Neural cell (in vitro differentiated cells): ENCODE data around the gene SYT17. TPM values are rescaled to one million over a fixed set of nuclear protein-coding genes. Genes with fewer than 3 reads are reported as not detected.

Experiments
- H2AFZ ChIP-seq: fragments of 200-600, 300-800 bp; sonication (generic), shearing (Covaris generic); 2 replicates; pipeline ENCODE4 v1.6.0; 2014; ENCODE audit warnings: low read depth, mild to moderate bottlenecking, antibody characterized with exemption, low read length, moderate library complexity
- H3F3A ChIP-seq: fragments of 200-600 bp; shearing (Covaris generic); 2 replicates; pipeline ENCODE4 v1.6.1; 2016; ENCODE audit warnings: mild to moderate bottlenecking, moderate library complexity, mixed read lengths, antibody characterized with exemption, low read length; ENCODE audit not compliant: insufficient read depth, poor library complexity, severe bottlenecking
- H3K27ac ChIP-seq: fragments of 200-600, 300-800 bp; sonication (generic), shearing (Covaris generic); 2 replicates; pipeline ENCODE4 v1.5.1; 2014; ENCODE audit warnings: mild to moderate bottlenecking, low read length, moderate library complexity
- H3K27me3 ChIP-seq: fragments of 300-800, 200-600 bp; sonication (generic), shearing (Covaris generic); 2 replicates; pipeline ENCODE4 v1.6.0; 2014; ENCODE audit warnings: mild to moderate bottlenecking, low read depth, low read length, moderate library complexity; ENCODE audit not compliant: insufficient read depth
- H3K36me3 ChIP-seq: fragments of 300-800, 200-600 bp; sonication (generic), shearing (Covaris generic); 2 replicates; pipeline ENCODE4 v1.5.1; 2014; ENCODE audit warnings: mild to moderate bottlenecking, antibody characterized with exemption, low read length, moderate library complexity; ENCODE audit not compliant: insufficient read depth
- H3K4me2 ChIP-seq: fragments of 300-800, 200-600 bp; sonication (generic), shearing (Covaris generic); 2 replicates; pipeline ENCODE4 v1.6.0; 2014; ENCODE audit warnings: mild to moderate bottlenecking, low read length
- H3K4me3 ChIP-seq: fragments of 300-800, 200-600 bp; sonication (generic), shearing (Covaris generic); 2 replicates; pipeline ENCODE4 v1.5.1; 2014; ENCODE audit warnings: mild to moderate bottlenecking, low read length, moderate library complexity
- H3K79me2 ChIP-seq: fragments of 200-600 bp; shearing (Covaris generic); replicated peaks from 2 replicates; pipeline ENCODE4 v1.6.0; 2014; ENCODE audit warnings: mild to moderate bottlenecking, low read length, moderate library complexity; ENCODE audit not compliant: insufficient read depth
- H3K9ac ChIP-seq: fragments of 300-800, 200-600 bp; sonication (generic), shearing (Covaris generic); 2 replicates; pipeline ENCODE4 v1.6.1; 2016; ENCODE audit warnings: mild to moderate bottlenecking, low read length, mixed read lengths
- H3K9me2 ChIP-seq: fragments of 200-600 bp; shearing (Covaris generic); 2 replicates; pipeline ENCODE4 v1.6.1; 2016; ENCODE audit warnings: mild to moderate bottlenecking, low read length, mixed read lengths; ENCODE audit not compliant: insufficient read depth
- H3K9me3 ChIP-seq: fragments of 200-600, 300-800 bp; sonication (generic), shearing (Covaris generic); 2 replicates; pipeline ENCODE4 v1.6.1; 2016; ENCODE audit warnings: mild to moderate bottlenecking, mixed run types, low read length, moderate library complexity, mixed read lengths
- H4K20me1 ChIP-seq: fragments of 200-600 bp; shearing (Covaris generic); 2 replicates; pipeline ENCODE4 v1.6.1; 2016; ENCODE audit warnings: mild to moderate bottlenecking, mixed run types; ENCODE audit not compliant: insufficient read depth
- EP300 ChIP-seq: fragments of 450-650 bp; conservative IDR thresholded peaks from 2 replicates; pipeline ENCODE4 v1.6.1; 2014; ENCODE audit warnings: antibody characterized with exemption, mild to moderate bottlenecking, moderate library complexity; ENCODE audit not compliant: poor library complexity, severe bottlenecking
- EZH2 ChIP-seq: fragments of 200-600, 300-800 bp; shearing (Covaris generic), sonication (generic); IDR thresholded peaks from 2 replicates; pipeline ENCODE4 v1.6.1; 2014; ENCODE audit warnings: antibody characterized with exemption, low read length, borderline replicate concordance, mild to moderate bottlenecking; ENCODE audit not compliant: insufficient read depth, poor library complexity, severe bottlenecking
- MXI1 ChIP-seq: fragments of 450-650 bp; conservative IDR thresholded peaks from 2 replicates; pipeline ENCODE4 v1.6.1; 2014; ENCODE audit warnings: antibody characterized with exemption, mild to moderate bottlenecking; ENCODE audit not compliant: poor library complexity, severe bottlenecking
- POLR2AphosphoS5 ChIP-seq: IDR thresholded peaks from 2 replicates; pipeline ENCODE4 v1.6.1; 2012
- RAD21 ChIP-seq: fragments of 450-650 bp; conservative IDR thresholded peaks from 2 replicates; pipeline ENCODE4 v1.6.1; 2014; ENCODE audit warnings: antibody characterized with exemption, mild to moderate bottlenecking, moderate library complexity
- SMC3 ChIP-seq: fragments of 450-650 bp; conservative IDR thresholded peaks from 2 replicates; pipeline ENCODE4 v1.6.1; 2014; ENCODE audit warnings: antibody characterized with exemption, mild to moderate bottlenecking, moderate library complexity; ENCODE audit not compliant: poor library complexity
- TAF1 ChIP-seq: IDR thresholded peaks from 2 replicates; pipeline ENCODE4 v1.6.1; 2012; ENCODE audit warnings: low read depth
- polyA plus RNA-seq: library from polyadenylated mRNA; depleted of rRNA; stranded (reverse); fragments of >200 nt; gene quantifications from 2 replicates; pipeline ENCODE4 v1.2.3, GENCODE V29; 2014
- TF ChIP-seq, protein P1 (sequence below): fragments of 450-650 bp; IDR thresholded peaks from 2 replicates; pipeline ENCODE4 v1.5.1; 2014; ENCODE audit warnings: antibody characterized with exemption, mild to moderate bottlenecking, moderate library complexity; ENCODE audit not compliant: poor library complexity, severe bottlenecking
- TF ChIP-seq, protein P2 (sequence below): IDR thresholded peaks from 2 replicates; pipeline ENCODE4 v1.6.1; 2012; ENCODE audit warnings: borderline replicate concordance

The SYT17 gene
- polyA plus RNA-seq, 1 donor from 2014 or later = 3.0 TPM

DNA sequence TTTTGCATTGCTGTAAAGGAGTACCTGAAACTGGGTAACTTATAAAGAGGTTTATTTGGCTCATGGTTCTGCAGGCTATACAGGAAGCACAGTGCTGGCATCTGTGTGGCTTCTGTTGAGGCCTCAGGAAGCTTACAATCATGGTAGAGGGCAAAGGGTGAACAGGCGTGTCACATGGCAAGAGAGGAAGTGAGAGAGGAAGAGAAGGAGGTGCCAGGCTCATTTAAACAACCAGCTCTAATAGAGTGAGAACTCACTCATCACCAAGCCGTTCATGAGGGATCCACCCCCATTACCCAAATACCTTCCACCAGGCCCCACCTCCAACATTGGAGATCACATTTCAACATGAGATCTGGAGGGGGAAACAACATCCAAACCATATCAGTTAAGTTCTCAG lies 101.1 kb downstream of the SYT17 start:
- no peaks in the 10 kb centered on the region for H3K79me2 ChIP-seq
- H2AFZ ChIP-seq = no peak overlapping the region
- H3K27me3 ChIP-seq = no peaks in the 10 kb centered on the region
- H4K20me1 ChIP-seq = no peaks in the 10 kb centered on the region
- no peak overlapping the region for H3K4me3 ChIP-seq
- no peak overlapping the region for H3K9ac ChIP-seq
- H3K27ac ChIP-seq = no peak overlapping the region
- H3K4me2 ChIP-seq = no peak overlapping the region
- no peaks in the 10 kb centered on the region for H3K9me2 ChIP-seq
- no peaks in the 10 kb centered on the region for H3K36me3 ChIP-seq
- no peaks in the 10 kb centered on the region for H3F3A ChIP-seq
- H3K9me3 ChIP-seq = no peaks in the 10 kb centered on the region
- TF ChIP-seq SMC3 = no peak
- no peak for TF ChIP-seq EZH2
- TF ChIP-seq POLR2AphosphoS5 = no peak
- TF ChIP-seq MXI1 = no peak
- no peak for TF ChIP-seq TAF1
- TF ChIP-seq RAD21 = no peak
- TF ChIP-seq EP300 = no peak
- TF ChIP-seq, protein P1, sequence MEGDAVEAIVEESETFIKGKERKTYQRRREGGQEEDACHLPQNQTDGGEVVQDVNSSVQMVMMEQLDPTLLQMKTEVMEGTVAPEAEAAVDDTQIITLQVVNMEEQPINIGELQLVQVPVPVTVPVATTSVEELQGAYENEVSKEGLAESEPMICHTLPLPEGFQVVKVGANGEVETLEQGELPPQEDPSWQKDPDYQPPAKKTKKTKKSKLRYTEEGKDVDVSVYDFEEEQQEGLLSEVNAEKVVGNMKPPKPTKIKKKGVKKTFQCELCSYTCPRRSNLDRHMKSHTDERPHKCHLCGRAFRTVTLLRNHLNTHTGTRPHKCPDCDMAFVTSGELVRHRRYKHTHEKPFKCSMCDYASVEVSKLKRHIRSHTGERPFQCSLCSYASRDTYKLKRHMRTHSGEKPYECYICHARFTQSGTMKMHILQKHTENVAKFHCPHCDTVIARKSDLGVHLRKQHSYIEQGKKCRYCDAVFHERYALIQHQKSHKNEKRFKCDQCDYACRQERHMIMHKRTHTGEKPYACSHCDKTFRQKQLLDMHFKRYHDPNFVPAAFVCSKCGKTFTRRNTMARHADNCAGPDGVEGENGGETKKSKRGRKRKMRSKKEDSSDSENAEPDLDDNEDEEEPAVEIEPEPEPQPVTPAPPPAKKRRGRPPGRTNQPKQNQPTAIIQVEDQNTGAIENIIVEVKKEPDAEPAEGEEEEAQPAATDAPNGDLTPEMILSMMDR = no peak
- TF ChIP-seq, protein P2, sequence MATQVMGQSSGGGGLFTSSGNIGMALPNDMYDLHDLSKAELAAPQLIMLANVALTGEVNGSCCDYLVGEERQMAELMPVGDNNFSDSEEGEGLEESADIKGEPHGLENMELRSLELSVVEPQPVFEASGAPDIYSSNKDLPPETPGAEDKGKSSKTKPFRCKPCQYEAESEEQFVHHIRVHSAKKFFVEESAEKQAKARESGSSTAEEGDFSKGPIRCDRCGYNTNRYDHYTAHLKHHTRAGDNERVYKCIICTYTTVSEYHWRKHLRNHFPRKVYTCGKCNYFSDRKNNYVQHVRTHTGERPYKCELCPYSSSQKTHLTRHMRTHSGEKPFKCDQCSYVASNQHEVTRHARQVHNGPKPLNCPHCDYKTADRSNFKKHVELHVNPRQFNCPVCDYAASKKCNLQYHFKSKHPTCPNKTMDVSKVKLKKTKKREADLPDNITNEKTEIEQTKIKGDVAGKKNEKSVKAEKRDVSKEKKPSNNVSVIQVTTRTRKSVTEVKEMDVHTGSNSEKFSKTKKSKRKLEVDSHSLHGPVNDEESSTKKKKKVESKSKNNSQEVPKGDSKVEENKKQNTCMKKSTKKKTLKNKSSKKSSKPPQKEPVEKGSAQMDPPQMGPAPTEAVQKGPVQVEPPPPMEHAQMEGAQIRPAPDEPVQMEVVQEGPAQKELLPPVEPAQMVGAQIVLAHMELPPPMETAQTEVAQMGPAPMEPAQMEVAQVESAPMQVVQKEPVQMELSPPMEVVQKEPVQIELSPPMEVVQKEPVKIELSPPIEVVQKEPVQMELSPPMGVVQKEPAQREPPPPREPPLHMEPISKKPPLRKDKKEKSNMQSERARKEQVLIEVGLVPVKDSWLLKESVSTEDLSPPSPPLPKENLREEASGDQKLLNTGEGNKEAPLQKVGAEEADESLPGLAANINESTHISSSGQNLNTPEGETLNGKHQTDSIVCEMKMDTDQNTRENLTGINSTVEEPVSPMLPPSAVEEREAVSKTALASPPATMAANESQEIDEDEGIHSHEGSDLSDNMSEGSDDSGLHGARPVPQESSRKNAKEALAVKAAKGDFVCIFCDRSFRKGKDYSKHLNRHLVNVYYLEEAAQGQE = no peak

DNA sequence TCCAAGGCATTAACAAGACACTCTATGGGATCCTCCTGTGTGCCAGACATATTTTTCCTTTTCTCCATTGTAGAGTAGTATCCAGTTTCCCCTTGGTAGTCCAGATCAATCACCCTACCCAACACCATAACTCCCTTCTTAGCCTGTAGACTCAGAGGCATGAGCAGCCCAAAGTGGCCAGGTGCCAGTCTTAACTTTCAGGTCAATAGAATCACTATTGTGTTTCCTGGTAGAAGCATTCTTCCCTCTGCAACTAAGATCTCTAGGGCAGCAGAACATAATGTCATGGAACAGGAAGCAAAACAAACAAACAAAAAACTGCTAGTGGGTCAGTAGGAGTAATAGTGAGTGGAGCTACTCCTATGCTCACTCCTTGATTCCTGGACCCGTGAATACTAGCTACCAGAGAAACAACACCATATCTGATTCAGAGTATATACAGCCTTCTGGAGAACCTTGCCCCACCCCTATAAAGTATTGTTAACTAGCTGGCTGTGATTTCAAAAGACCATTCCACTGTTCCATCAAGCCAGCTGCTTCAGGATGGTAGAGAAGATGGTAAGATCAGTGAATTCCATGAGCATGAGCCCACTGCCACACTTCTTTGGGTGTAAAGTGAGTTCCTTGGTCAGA lies 106.2 kb downstream of the SYT17 start:
- Histone ChIP-seq H3K9me2 (no peaks in the 10 kb centered on the region), H3K9me3 (no peaks in the 10 kb centered on the region), H2AFZ (no peak overlapping the region), H3K27ac (no peak overlapping the region), H4K20me1 (no peaks in the 10 kb centered on the region), H3K9ac (no peak overlapping the region), H3K4me3 (no peak overlapping the region), H3F3A (no peaks in the 10 kb centered on the region), H3K79me2 (no peaks in the 10 kb centered on the region), H3K4me2 (no peak overlapping the region), H3K27me3 (no peaks in the 10 kb centered on the region), H3K36me3 (no peaks in the 10 kb centered on the region)
- TF ChIP-seq RAD21 (no peak), MXI1 (no peak), EZH2 (no peak), POLR2AphosphoS5 (no peak), SMC3 (no peak), EP300 (no peak), TAF1 (no peak)
- TF ChIP-seq, protein P2 = no peak
- TF ChIP-seq, protein P1 = no peak
